H1 (cell line): ENCODE data around the gene FKRP. TPM values are rescaled to one million over a fixed set of nuclear protein-coding genes. Genes with fewer than 3 reads are reported as not detected.

Source experiments
- CBX8 ChIP-seq: fragments of 300-800, 300-1000 bp; sonication (generic); IDR thresholded peaks from 2 replicates; pipeline ENCODE4 v1.7.1; 2016; ENCODE audit warnings: low read depth, low read length, borderline replicate concordance
- CHD2 ChIP-seq: IDR thresholded peaks from 2 replicates; pipeline ENCODE4 v1.6.1; 2012; ENCODE audit warnings: low read length, improper control_type of control experiment
- CHD7 ChIP-seq: fragments of 300-600 bp; sonication (generic); IDR thresholded peaks from 2 replicates; pipeline ENCODE4 v1.7.1; 2012; ENCODE audit warnings: low read length, moderate library complexity, mild to moderate bottlenecking, inconsistent platforms; ENCODE audit not compliant: insufficient replicate concordance
- RXRA ChIP-seq: IDR thresholded peaks from 2 replicates; pipeline ENCODE4 v1.6.1; 2011; ENCODE audit warnings: low read depth, mild to moderate bottlenecking, low read length, moderate library complexity; ENCODE audit not compliant: insufficient read depth
- SAP30 ChIP-seq: fragments of 300-600 bp; sonication (generic); IDR thresholded peaks from 2 replicates; pipeline ENCODE4 v1.7.1; 2012; ENCODE audit warnings: low read length, moderate library complexity, mild to moderate bottlenecking, inconsistent platforms; ENCODE audit not compliant: insufficient read depth, insufficient replicate concordance
- SP4 ChIP-seq: IDR thresholded peaks from 2 replicates; pipeline ENCODE4 v1.6.1; 2012; ENCODE audit warnings: low read length, inconsistent platforms
- SUZ12 ChIP-seq: fragments of 200-600 bp; sonication (generic); IDR thresholded peaks from 2 replicates; pipeline ENCODE4 v1.6.1; 2012; ENCODE audit warnings: mild to moderate bottlenecking, inconsistent platforms, low read length, moderate library complexity, mixed read lengths
- TEAD4 ChIP-seq: IDR thresholded peaks from 2 replicates; pipeline ENCODE4 v1.6.1; 2012; ENCODE audit warnings: low read depth, low read length, inconsistent platforms, mixed read lengths
- ZNF274 ChIP-seq: IDR thresholded peaks from 2 replicates; pipeline ENCODE4 v1.7.0; 2012; ENCODE audit warnings: low read length, borderline replicate concordance; ENCODE audit errors: extremely low read depth
- polyA plus RNA-seq, 7 experiments: library from polyadenylated mRNA; depleted of rRNA in 3 of 7; stranded (reverse) in 5 of 7; unstranded in 2 of 7; fragments of >200 nt in 5 of 7; fragments of 200-250 nt in 2 of 7; gene quantifications; 1 replicate in 5 of 7; 2 replicates in 1 of 7; 4 replicates in 1 of 7; pipeline versions ENCODE4 v1.2.1 to v1.2.3, GENCODE V29; 2011 to 2013; ENCODE audit warnings: missing spikeins in 2 of 7, mixed read lengths in 2 of 7
- total RNA-seq: library from RNA; stranded (reverse); fragmentation: NEBNext Ultra II Directional; extraction: Animal tissue kit (Norgen Biotek cat#: 25700); gene quantifications from 2 replicates; pipeline ENCODE4 v1.2.1, GENCODE V29; 2021
- TF ChIP-seq, protein P1 (sequence below): IDR thresholded peaks from 2 replicates; pipeline ENCODE4 v1.6.1; 2012; ENCODE audit warnings: inconsistent platforms

FKRP gene
- total and polyA plus RNA-seq, 2 of the 8 experiments (the other 6 are each of a cell fraction or from before 2014, with no cell fraction given), result 17.1 to 24.4 TPM

DNA sequence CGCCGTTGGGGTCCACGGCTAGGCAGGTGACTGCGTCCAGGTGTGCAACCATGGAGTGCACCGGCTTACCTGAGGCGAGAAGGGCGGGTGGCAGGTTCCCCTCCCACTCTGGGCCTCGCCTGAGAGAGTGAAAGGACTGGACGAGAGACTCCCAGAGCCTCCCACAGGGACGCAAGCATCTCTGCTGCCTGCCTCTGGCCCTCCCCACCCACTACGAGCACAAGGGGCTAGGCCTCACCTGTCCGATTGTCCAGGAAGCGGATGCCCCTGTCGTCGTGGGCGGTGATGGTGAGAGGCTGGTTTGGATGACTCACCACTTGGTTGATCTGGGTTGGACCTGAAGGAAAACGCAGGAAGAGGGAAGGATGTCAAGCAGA lies 23.9 kb upstream of the FKRP start (continued):
- TF ChIP-seq CHD7 (no peak), TEAD4 (no peak), CHD2 (no peak), SP4 (no peak), CBX8 (no peak), SUZ12 (no peak), SAP30 (no peak), RXRA (no peak), ZNF274 (no peak)
- TF ChIP-seq, protein P1, sequence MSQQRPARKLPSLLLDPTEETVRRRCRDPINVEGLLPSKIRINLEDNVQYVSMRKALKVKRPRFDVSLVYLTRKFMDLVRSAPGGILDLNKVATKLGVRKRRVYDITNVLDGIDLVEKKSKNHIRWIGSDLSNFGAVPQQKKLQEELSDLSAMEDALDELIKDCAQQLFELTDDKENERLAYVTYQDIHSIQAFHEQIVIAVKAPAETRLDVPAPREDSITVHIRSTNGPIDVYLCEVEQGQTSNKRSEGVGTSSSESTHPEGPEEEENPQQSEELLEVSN, result no peak
